ENCODE results near the gene TBC1D5. TPM values are rescaled to one million over a fixed set of nuclear protein-coding genes. Genes with fewer than 3 reads are reported as not detected.
"Not testable (repeated sequence)": the region's sequence is repeated elsewhere in the genome, so short reads cannot be mapped to it uniquely, and the experiment has no call there.

TBC1D5 gene
- total RNA-seq, 1 experiment from 2014 or later: 33.9 TPM

DNA sequence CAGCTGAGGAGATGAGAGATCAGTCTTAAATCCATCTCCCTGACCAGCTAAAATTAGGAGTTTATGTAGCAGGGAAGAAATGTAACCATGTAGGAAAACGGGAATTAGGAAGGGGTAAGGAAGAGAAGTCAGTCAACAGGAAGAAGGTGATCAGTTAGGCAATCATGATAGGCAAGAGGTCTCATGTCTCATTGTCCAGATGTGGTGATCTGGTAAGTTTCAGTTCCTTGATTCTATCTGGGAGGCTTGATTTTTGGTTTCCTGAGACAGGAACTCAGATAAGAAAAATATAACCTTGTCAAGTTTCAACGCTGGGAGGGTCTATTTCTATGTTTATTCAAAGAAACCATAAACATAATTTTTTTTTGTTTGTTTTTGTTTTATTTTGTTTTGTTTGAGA lies 40.3 kb upstream of the TBC1D5 start:
- H3K27me3 ChIP-seq (ENCODE audit: insufficient read depth, low read length): no peaks in the 10 kb centered on the region
- DNase-seq (ENCODE audit: low read depth, low spot score): no peak
- no peak for ATAC-seq
- no peak overlapping the region for H3K4me2 ChIP-seq (ENCODE audit: low read length)
- no peaks in the 10 kb centered on the region for H4K20me1 ChIP-seq (ENCODE audit: insufficient read depth)
- H3K9me3 ChIP-seq (ENCODE audit: control insufficient read depth in 1 of 2, insufficient read depth in 1 of 2, low read depth in 1 of 2, low read length in 2 of 2): no peaks in the 10 kb centered on the region
- no peak overlapping the region for H3K27ac ChIP-seq (ENCODE audit: low read depth, low read length)
- no TSS peak for BruUV-seq (replicated peaks)
- POLR2A ChIA-PET: no interaction called here
- intact Hi-C loops (cut with micrococcal nuclease): no loop called here
- H2AFZ ChIP-seq (ENCODE audit: low read depth, low read length, poor library complexity, severe bottlenecking): no peak overlapping the region
- no peak for TF ChIP-seq RAD21 (IDR thresholded peaks at IDR 0.05; ENCODE audit: low read depth)
- TF ChIP-seq, protein P1, sequence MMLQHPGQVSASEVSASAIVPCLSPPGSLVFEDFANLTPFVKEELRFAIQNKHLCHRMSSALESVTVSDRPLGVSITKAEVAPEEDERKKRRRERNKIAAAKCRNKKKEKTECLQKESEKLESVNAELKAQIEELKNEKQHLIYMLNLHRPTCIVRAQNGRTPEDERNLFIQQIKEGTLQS (IDR thresholded peaks at IDR 0.05): no peak
- no peak for TF ChIP-seq ZFX (IDR thresholded peaks at IDR 0.05)
- TF ChIP-seq CBX3 (IDR thresholded peaks at IDR 0.05; ENCODE audit: low read depth): no peak
- no peak for TF ChIP-seq CEBPB (IDR thresholded peaks at IDR 0.05; ENCODE audit: low read depth)
- TF ChIP-seq, protein P2, sequence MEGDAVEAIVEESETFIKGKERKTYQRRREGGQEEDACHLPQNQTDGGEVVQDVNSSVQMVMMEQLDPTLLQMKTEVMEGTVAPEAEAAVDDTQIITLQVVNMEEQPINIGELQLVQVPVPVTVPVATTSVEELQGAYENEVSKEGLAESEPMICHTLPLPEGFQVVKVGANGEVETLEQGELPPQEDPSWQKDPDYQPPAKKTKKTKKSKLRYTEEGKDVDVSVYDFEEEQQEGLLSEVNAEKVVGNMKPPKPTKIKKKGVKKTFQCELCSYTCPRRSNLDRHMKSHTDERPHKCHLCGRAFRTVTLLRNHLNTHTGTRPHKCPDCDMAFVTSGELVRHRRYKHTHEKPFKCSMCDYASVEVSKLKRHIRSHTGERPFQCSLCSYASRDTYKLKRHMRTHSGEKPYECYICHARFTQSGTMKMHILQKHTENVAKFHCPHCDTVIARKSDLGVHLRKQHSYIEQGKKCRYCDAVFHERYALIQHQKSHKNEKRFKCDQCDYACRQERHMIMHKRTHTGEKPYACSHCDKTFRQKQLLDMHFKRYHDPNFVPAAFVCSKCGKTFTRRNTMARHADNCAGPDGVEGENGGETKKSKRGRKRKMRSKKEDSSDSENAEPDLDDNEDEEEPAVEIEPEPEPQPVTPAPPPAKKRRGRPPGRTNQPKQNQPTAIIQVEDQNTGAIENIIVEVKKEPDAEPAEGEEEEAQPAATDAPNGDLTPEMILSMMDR (IDR thresholded peaks at IDR 0.05 in 2 of 3, conservative IDR thresholded peaks at IDR 0.05 in 1 of 3; ENCODE audit: borderline replicate concordance in 1 of 3, insufficient read depth in 1 of 3, low read depth in 2 of 3, low read length in 2 of 3): no peak
- TF ChIP-seq ELF1 (IDR thresholded peaks at IDR 0.05; ENCODE audit: borderline replicate concordance, low read depth): no peak
- TF ChIP-seq POLR2AphosphoS5 (IDR thresholded peaks at IDR 0.05; ENCODE audit: low read depth, low read length): no peak
- no peak for TF ChIP-seq EGR1 (IDR thresholded peaks at IDR 0.05; ENCODE audit: low read depth)
- no peak for TF ChIP-seq SIN3A (IDR thresholded peaks at IDR 0.05; ENCODE audit: low read depth)
- TF ChIP-seq, protein P3, sequence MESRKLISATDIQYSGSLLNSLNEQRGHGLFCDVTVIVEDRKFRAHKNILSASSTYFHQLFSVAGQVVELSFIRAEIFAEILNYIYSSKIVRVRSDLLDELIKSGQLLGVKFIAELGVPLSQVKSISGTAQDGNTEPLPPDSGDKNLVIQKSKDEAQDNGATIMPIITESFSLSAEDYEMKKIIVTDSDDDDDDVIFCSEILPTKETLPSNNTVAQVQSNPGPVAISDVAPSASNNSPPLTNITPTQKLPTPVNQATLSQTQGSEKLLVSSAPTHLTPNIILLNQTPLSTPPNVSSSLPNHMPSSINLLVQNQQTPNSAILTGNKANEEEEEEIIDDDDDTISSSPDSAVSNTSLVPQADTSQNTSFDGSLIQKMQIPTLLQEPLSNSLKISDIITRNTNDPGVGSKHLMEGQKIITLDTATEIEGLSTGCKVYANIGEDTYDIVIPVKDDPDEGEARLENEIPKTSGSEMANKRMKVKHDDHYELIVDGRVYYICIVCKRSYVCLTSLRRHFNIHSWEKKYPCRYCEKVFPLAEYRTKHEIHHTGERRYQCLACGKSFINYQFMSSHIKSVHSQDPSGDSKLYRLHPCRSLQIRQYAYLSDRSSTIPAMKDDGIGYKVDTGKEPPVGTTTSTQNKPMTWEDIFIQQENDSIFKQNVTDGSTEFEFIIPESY (IDR thresholded peaks at IDR 0.05; ENCODE audit: extremely low read depth, insufficient replicate concordance, low read length): no peak
- TF ChIP-seq ZNF274 (IDR thresholded peaks at IDR 0.05; ENCODE audit: low read depth, low read length): no peak
- H3K79me2 ChIP-seq (ENCODE audit: insufficient read depth, low read length): no peaks in the 10 kb centered on the region
- CTCF ChIA-PET: no interaction called here
- H3K4me1 ChIP-seq (ENCODE audit: control insufficient read depth in 1 of 2, insufficient read depth in 2 of 2, low read length in 2 of 2): no peaks in the 10 kb centered on the region
- H3K9ac ChIP-seq (ENCODE audit: low read length): no peak overlapping the region
- no peaks in the 10 kb centered on the region for H3K36me3 ChIP-seq (ENCODE audit: control insufficient read depth in 1 of 2, insufficient read depth in 2 of 2, low read length in 2 of 2)
- RAD21 ChIA-PET (ENCODE audit: low non-redundant PET in 1 of 2, low total read pairs in 2 of 2, uncharacterized antibody in 2 of 2, unreplicated experiment in 2 of 2): no interaction called here
- H3K4me3 ChIP-seq (replicated peaks in 1 of 2; ENCODE audit: low read depth in 1 of 2, low read length in 2 of 2): no peak overlapping the region
- no peaks in the 10 kb centered on the region for H3K9me2 ChIP-seq (ENCODE audit: insufficient read depth)

DNA sequence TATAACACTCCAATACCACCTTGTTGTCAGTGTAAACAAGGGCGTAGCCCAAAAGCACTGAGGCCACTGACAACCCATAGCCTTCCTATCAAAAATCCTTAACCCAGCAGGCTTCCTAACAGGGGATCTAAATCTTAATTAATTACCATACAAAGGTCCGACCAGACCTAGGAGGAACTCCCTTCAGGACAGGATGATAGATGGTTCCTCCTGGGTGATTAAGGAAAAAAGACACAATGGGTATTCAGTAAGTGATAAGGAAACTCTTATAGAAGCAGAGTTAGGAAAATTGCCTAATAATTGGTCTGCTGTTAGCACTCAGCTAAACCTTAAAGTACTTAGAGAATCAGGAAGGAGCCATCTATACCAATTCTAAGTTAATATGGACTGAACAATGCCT lies 37.9 kb upstream of the TBC1D5 start:
- intact Hi-C loops (cut with micrococcal nuclease); POLR2A ChIA-PET; H3K27ac ChIP-seq (ENCODE audit: low read depth, low read length); H4K20me1 ChIP-seq (ENCODE audit: insufficient read depth); H3K36me3 ChIP-seq (ENCODE audit: control insufficient read depth in 1 of 2, insufficient read depth in 2 of 2, low read length in 2 of 2); H3K4me2 ChIP-seq (ENCODE audit: low read length); H3K9me2 ChIP-seq (ENCODE audit: insufficient read depth); BruUV-seq (replicated peaks); DNase-seq (ENCODE audit: low read depth, low spot score); H2AFZ ChIP-seq (ENCODE audit: low read depth, low read length, poor library complexity, severe bottlenecking); H3K9ac ChIP-seq (ENCODE audit: low read length); H3K27me3 ChIP-seq (ENCODE audit: insufficient read depth, low read length); ATAC-seq; H3K4me1 ChIP-seq (ENCODE audit: control insufficient read depth in 1 of 2, insufficient read depth in 2 of 2, low read length in 2 of 2); H3K9me3 ChIP-seq (ENCODE audit: control insufficient read depth in 1 of 2, insufficient read depth in 1 of 2, low read depth in 1 of 2, low read length in 2 of 2); H3K79me2 ChIP-seq (ENCODE audit: insufficient read depth, low read length); H3K4me3 ChIP-seq (replicated peaks in 1 of 2; ENCODE audit: low read depth in 1 of 2, low read length in 2 of 2); CTCF ChIA-PET; RAD21 ChIA-PET (ENCODE audit: low non-redundant PET in 1 of 2, low total read pairs in 2 of 2, uncharacterized antibody in 2 of 2, unreplicated experiment in 2 of 2): not testable (repeated sequence)

All from HCT116 (cell line).